K562 (cell line): ENCODE measurements around the gene ERCC6L.

Source experiments
- GATA2 ChIP-seq: sonication (generic); formaldehyde crosslinking; IDR thresholded peaks from 2 replicates; pipeline ENCODE4 v1.4.0; 2020; ENCODE audit warnings: mild to moderate bottlenecking, missing genetic modification reagents
- KLF13 ChIP-seq: fragments of 450-650 bp; IDR thresholded peaks from 2 replicates; pipeline ENCODE4 v1.6.1; 2016; ENCODE audit warnings: missing genetic modification characterization, low read depth, mild to moderate bottlenecking, missing compliant biosample characterization, moderate library complexity, borderline replicate concordance
- LARP7 ChIP-seq: fragments of 450-650 bp; IDR thresholded peaks from 2 replicates; pipeline ENCODE4 v1.6.1; 2016
- POLR2AphosphoS5 ChIP-seq: IDR thresholded peaks from 2 replicates; pipeline ENCODE4 v1.6.1; 2011; ENCODE audit warnings: mild to moderate bottlenecking, low read depth, low read length, moderate library complexity; ENCODE audit not compliant: control insufficient read depth, insufficient read depth
- PTRF ChIP-seq: fragments of 450-650 bp; IDR thresholded peaks from 2 replicates; pipeline ENCODE4 v1.6.1; 2016; ENCODE audit warnings: mild to moderate bottlenecking, missing genetic modification characterization, missing compliant biosample characterization
- SIX5 ChIP-seq, 2 experiments: IDR thresholded peaks; 2 replicates each; pipeline ENCODE4 v1.6.1; 2011; ENCODE audit warnings: low read length in 2 of 2, borderline replicate concordance in 1 of 2, low read depth in 1 of 2, mild to moderate bottlenecking in 1 of 2, moderate library complexity in 1 of 2; ENCODE audit not compliant: insufficient read depth in 1 of 2
- UBTF ChIP-seq, 2 experiments: IDR thresholded peaks; 2 replicates each; pipeline ENCODE4 v1.6.1; 2012; ENCODE audit warnings: improper control_type of control experiment in 2 of 2, low read depth in 2 of 2, low read length in 2 of 2, borderline replicate concordance in 1 of 2
- TF ChIP-seq, protein P1 (sequence below), 3 experiments: IDR thresholded peaks in 2 of 3; conservative IDR thresholded peaks in 1 of 3; 2 replicates each; pipeline ENCODE4 v1.5.1; 2011 to 2012; ENCODE audit warnings: low read length in 3 of 3, mild to moderate bottlenecking in 3 of 3, control low read depth in 2 of 3, improper control_type of control experiment in 1 of 3, inconsistent platforms in 1 of 3, low read depth in 1 of 3, mixed read lengths in 1 of 3, moderate library complexity in 1 of 3; ENCODE audit not compliant: insufficient read depth in 2 of 3
- TF ChIP-seq, protein P2 (sequence below): sonication (generic); formaldehyde crosslinking; IDR thresholded peaks from 2 replicates; pipeline ENCODE4 v1.8.1; 2023; ENCODE audit warnings: mild to moderate bottlenecking, missing genetic modification reagents
- TF ChIP-seq, protein P3 (sequence below): sonication (generic); formaldehyde crosslinking; IDR thresholded peaks from 2 replicates; pipeline ENCODE4 v1.8.0; 2022; ENCODE audit warnings: missing genetic modification reagents, mild to moderate bottlenecking, borderline replicate concordance

DNA sequence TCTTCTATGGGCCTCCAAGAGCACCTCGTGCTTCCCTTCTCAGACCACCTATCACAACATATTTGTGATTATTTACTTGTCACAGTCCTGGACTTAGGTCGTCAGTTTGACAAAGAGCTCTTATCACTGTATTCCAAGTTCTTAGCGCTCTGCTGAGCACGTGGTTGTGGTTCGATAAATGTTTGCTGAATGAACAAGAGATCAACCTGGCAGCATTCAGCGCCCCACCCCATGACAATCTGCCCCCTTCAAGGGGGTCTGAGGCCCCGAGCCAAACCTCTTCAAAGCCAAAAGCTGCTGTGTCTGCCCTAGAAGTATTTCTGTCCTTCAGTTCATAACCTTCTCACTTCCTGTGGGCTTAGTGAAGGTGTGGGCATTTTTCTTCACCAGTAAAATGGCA, 23.2 kb upstream of the ERCC6L start:
- TF ChIP-seq POLR2AphosphoS5, result no peak
- TF ChIP-seq UBTF (IDR thresholded peaks at IDR 0.05; ENCODE audit: borderline replicate concordance in 1 of 2, low read depth in 2 of 2, low read length in 2 of 2), result no peak
- TF ChIP-seq, protein P1, sequence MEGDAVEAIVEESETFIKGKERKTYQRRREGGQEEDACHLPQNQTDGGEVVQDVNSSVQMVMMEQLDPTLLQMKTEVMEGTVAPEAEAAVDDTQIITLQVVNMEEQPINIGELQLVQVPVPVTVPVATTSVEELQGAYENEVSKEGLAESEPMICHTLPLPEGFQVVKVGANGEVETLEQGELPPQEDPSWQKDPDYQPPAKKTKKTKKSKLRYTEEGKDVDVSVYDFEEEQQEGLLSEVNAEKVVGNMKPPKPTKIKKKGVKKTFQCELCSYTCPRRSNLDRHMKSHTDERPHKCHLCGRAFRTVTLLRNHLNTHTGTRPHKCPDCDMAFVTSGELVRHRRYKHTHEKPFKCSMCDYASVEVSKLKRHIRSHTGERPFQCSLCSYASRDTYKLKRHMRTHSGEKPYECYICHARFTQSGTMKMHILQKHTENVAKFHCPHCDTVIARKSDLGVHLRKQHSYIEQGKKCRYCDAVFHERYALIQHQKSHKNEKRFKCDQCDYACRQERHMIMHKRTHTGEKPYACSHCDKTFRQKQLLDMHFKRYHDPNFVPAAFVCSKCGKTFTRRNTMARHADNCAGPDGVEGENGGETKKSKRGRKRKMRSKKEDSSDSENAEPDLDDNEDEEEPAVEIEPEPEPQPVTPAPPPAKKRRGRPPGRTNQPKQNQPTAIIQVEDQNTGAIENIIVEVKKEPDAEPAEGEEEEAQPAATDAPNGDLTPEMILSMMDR (IDR thresholded peaks at IDR 0.05 in 2 of 3, conservative IDR thresholded peaks at IDR 0.05 in 1 of 3; ENCODE audit: insufficient read depth in 2 of 3, low read depth in 1 of 3, low read length in 3 of 3), result no peak
- TF ChIP-seq SIX5 (IDR thresholded peaks at IDR 0.05; ENCODE audit: borderline replicate concordance in 1 of 2, insufficient read depth in 1 of 2, low read depth in 1 of 2, low read length in 2 of 2), result no peak
- TF ChIP-seq, protein P2, sequence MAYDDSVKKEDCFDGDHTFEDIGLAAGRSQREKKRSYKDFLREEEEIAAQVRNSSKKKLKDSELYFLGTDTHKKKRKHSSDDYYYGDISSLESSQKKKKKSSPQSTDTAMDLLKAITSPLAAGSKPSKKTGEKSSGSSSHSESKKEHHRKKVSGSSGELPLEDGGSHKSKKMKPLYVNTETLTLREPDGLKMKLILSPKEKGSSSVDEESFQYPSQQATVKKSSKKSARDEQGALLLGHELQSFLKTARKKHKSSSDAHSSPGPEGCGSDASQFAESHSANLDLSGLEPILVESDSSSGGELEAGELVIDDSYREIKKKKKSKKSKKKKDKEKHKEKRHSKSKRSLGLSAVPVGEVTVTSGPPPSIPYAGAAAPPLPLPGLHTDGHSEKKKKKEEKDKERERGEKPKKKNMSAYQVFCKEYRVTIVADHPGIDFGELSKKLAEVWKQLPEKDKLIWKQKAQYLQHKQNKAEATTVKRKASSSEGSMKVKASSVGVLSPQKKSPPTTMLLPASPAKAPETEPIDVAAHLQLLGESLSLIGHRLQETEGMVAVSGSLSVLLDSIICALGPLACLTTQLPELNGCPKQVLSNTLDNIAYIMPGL (CRISPR knock-in tag), result no peak
- TF ChIP-seq LARP7, result no peak
- no peak for TF ChIP-seq PTRF (tag)
- TF ChIP-seq, protein P3, sequence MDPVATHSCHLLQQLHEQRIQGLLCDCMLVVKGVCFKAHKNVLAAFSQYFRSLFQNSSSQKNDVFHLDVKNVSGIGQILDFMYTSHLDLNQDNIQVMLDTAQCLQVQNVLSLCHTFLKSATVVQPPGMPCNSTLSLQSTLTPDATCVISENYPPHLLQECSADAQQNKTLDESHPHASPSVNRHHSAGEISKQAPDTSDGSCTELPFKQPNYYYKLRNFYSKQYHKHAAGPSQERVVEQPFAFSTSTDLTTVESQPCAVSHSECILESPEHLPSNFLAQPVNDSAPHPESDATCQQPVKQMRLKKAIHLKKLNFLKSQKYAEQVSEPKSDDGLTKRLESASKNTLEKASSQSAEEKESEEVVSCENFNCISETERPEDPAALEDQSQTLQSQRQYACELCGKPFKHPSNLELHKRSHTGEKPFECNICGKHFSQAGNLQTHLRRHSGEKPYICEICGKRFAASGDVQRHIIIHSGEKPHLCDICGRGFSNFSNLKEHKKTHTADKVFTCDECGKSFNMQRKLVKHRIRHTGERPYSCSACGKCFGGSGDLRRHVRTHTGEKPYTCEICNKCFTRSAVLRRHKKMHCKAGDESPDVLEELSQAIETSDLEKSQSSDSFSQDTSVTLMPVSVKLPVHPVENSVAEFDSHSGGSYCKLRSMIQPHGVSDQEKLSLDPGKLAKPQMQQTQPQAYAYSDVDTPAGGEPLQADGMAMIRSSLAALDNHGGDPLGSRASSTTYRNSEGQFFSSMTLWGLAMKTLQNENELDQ (CRISPR knock-in tag), result no peak
- TF ChIP-seq KLF13 (tag), result no peak
- TF ChIP-seq GATA2 (CRISPR knock-in tag), result no peak
